ENCODE results near the gene GALNTL6. TPM values are rescaled to one million over a fixed set of nuclear protein-coding genes. Genes with fewer than 3 reads are reported as not detected.

The GALNTL6 gene
- total RNA-seq, 1 donor from 2014 or later = 0.34 TPM

- Mint-ChIP-seq H3K36me3 (ENCODE audit: unreplicated experiment) (no peaks in the 10 kb centered on the region), H3K9me3 (ENCODE audit: unreplicated experiment) (peaks cover 3% of the 10 kb centered on the region), H3K27ac (ENCODE audit: unreplicated experiment) (no peak overlapping the region), H3K4me3 (ENCODE audit: unreplicated experiment) (no peak overlapping the region), H3K27me3 (ENCODE audit: unreplicated experiment) (peaks cover 2% of the 10 kb centered on the region), H3K4me1 (ENCODE audit: low read depth, unreplicated experiment) (no peaks in the 10 kb centered on the region)
- TF ChIP-seq, protein P1, sequence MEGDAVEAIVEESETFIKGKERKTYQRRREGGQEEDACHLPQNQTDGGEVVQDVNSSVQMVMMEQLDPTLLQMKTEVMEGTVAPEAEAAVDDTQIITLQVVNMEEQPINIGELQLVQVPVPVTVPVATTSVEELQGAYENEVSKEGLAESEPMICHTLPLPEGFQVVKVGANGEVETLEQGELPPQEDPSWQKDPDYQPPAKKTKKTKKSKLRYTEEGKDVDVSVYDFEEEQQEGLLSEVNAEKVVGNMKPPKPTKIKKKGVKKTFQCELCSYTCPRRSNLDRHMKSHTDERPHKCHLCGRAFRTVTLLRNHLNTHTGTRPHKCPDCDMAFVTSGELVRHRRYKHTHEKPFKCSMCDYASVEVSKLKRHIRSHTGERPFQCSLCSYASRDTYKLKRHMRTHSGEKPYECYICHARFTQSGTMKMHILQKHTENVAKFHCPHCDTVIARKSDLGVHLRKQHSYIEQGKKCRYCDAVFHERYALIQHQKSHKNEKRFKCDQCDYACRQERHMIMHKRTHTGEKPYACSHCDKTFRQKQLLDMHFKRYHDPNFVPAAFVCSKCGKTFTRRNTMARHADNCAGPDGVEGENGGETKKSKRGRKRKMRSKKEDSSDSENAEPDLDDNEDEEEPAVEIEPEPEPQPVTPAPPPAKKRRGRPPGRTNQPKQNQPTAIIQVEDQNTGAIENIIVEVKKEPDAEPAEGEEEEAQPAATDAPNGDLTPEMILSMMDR (IDR thresholded peaks at IDR 0.05; ENCODE audit: partially characterized antibody, unreplicated experiment) = no peak
- DNase-seq = no peak
Observed at GRCh38 chr4:172851534-172851933, 1038.3 kb downstream of the GALNTL6 start.

DNA sequence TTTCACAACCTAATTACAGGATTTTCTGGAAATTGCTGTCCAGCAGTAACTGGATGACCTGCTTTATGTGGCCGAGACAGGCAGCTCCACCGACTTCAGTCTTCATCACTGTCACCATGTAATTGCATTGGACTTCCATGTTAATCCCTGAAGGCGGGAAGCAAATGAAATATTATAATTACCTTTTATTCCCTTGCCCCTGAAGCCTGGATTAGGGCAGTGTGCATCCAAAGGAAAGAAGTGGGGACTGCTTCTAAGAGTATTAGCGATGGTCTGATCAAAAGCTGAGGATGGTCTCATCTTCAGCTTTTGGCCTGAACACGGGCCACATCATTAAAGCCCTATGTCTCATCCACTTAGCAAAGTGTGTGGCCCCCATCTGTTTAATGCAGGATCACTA, 1043.8 kb downstream of the GALNTL6 start:
- Mint-ChIP-seq H3K4me3 (ENCODE audit: unreplicated experiment) (no peak overlapping the region), H3K4me1 (ENCODE audit: low read depth, unreplicated experiment) (no peaks in the 10 kb centered on the region), H3K27ac (ENCODE audit: unreplicated experiment) (no peak overlapping the region), H3K9me3 (ENCODE audit: unreplicated experiment) (peaks cover 3% of the 10 kb centered on the region), H3K36me3 (ENCODE audit: unreplicated experiment) (peaks cover 4% of the 10 kb centered on the region), H3K27me3 (ENCODE audit: unreplicated experiment) (peaks cover 2% of the 10 kb centered on the region)
- TF ChIP-seq, protein P1 (IDR thresholded peaks at IDR 0.05; ENCODE audit: partially characterized antibody, unreplicated experiment) = no peak
- DNase-seq = no peak

DNA sequence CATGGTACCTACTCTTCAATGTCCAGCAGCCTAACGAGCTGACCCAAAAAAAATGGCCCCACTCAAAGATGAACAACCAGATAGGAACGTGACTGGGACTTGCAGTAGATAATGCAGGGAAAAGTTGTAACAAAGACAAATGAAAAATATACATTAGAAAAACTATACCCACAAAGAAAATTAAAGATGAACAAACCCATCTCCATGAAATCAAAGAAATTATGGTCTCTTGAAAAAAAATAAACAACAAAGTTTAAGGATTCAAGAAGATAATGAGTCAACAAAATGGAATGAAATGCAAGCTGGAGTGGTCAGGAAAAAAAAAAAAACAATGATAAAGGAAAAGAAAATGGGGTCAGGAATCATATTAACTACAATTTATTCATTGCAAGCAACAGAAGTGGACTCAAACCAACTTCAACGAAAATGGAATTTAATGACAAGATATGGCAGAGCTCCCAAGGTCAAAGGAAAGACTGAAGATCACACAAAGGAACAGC, 1045.6 kb downstream of the GALNTL6 start:
- Mint-ChIP-seq H3K36me3 (ENCODE audit: unreplicated experiment) (peaks cover 7% of the 10 kb centered on the region), H3K4me1 (ENCODE audit: low read depth, unreplicated experiment) (no peaks in the 10 kb centered on the region), H3K4me3 (ENCODE audit: unreplicated experiment) (no peak overlapping the region), H3K27ac (ENCODE audit: unreplicated experiment) (no peak overlapping the region), H3K27me3 (ENCODE audit: unreplicated experiment) (peaks cover 2% of the 10 kb centered on the region), H3K9me3 (ENCODE audit: unreplicated experiment) (peaks cover 2% of the 10 kb centered on the region)
- DNase-seq = no peak
- TF ChIP-seq, protein P1 (IDR thresholded peaks at IDR 0.05; ENCODE audit: partially characterized antibody, unreplicated experiment) = no peak

- DNase-seq = no peak
- peaks cover 7% of the 10 kb centered on the region for H3K36me3 Mint-ChIP-seq (ENCODE audit: unreplicated experiment)
Observed at GRCh38 chr4:172865103-172865502, 1051.9 kb downstream of the GALNTL6 start.

GRCh38 chr4:172865531-172866127, 1052.4 kb downstream of the GALNTL6 start:
- Mint-ChIP-seq H3K27me3 (ENCODE audit: unreplicated experiment) (peaks cover 2% of the 10 kb centered on the region), H3K4me3 (ENCODE audit: unreplicated experiment) (no peak overlapping the region), H3K4me1 (ENCODE audit: low read depth, unreplicated experiment) (peaks cover 2% of the 10 kb centered on the region), H3K27ac (ENCODE audit: unreplicated experiment) (no peak overlapping the region), H3K9me3 (ENCODE audit: unreplicated experiment) (no peaks in the 10 kb centered on the region), H3K36me3 (ENCODE audit: unreplicated experiment) (peaks cover 7% of the 10 kb centered on the region)
- TF ChIP-seq, protein P1 (IDR thresholded peaks at IDR 0.05; ENCODE audit: partially characterized antibody, unreplicated experiment) = no peak
- DNase-seq = no peak

More at GRCh38 chr4:172865103-172865502, 1051.9 kb downstream of the GALNTL6 start:
- no peak overlapping the region for H3K27ac Mint-ChIP-seq (ENCODE audit: unreplicated experiment)
- H3K4me1 Mint-ChIP-seq (ENCODE audit: low read depth, unreplicated experiment) = peaks cover 2% of the 10 kb centered on the region
- no peak overlapping the region for H3K4me3 Mint-ChIP-seq (ENCODE audit: unreplicated experiment)
- no peaks in the 10 kb centered on the region for H3K9me3 Mint-ChIP-seq (ENCODE audit: unreplicated experiment)
- TF ChIP-seq, protein P1 (IDR thresholded peaks at IDR 0.05; ENCODE audit: partially characterized antibody, unreplicated experiment) = no peak
- H3K27me3 Mint-ChIP-seq (ENCODE audit: unreplicated experiment) = peaks cover 2% of the 10 kb centered on the region

Data from glutamatergic neuron (in vitro differentiated cells).